Psoas muscle (tissue), 8 donors: ENCODE data around the gene SBSN. TPM values are rescaled to one million over a fixed set of nuclear protein-coding genes. Genes with fewer than 3 reads are reported as not detected.

Experiments
- ATAC-seq, 4 donors: fragments of 200-7000 bp; cut with Tn5 transposase; one replicate each; pipeline ENCODE4 v1.9.1; 2020; ENCODE audit warnings: moderate library complexity in 3 of 4, mild to moderate bottlenecking in 2 of 4
- DNase-seq, 2 donors: peaks; one replicate each; pipeline ENCODE4 v3.0.0-alpha.2; 2020
- H3K27ac ChIP-seq: fragments of 200-600 bp; one replicate; pipeline ENCODE4 v1.8.0; 2022
- H3K27me3 ChIP-seq, 3 donors: fragments of 200-600 bp in 1 of 3; one replicate each; pipeline versions ENCODE4 v1.6.1 to v1.8.0; 2013 to 2022; ENCODE audit warnings: low read length in 2 of 3, mild to moderate bottlenecking in 2 of 3, moderate library complexity in 1 of 3; ENCODE audit not compliant: insufficient read depth in 3 of 3
- H3K36me3 ChIP-seq, 2 donors: fragments of 200-600 bp in 1 of 2; one replicate each; pipeline versions ENCODE4 v1.6.1 to v1.8.0; 2013 to 2022; ENCODE audit warnings: low read depth in 1 of 2, mild to moderate bottlenecking in 1 of 2, moderate library complexity in 1 of 2; ENCODE audit not compliant: insufficient read depth in 1 of 2
- H3K4me1 ChIP-seq: fragments of 200-600 bp; one replicate; pipeline ENCODE4 v1.8.0; 2022
- H3K4me3 ChIP-seq: fragments of 200-600 bp; one replicate; pipeline ENCODE4 v1.8.0; 2022; ENCODE audit warnings: mild to moderate bottlenecking
- H3K9me3 ChIP-seq: fragments of 200-600 bp; one replicate; pipeline ENCODE4 v1.8.0; 2022
- WGBS, 3 donors: extraction: QIAGEN DNeasy Blood & Tissue Kit; methylation state at CpG; one replicate each; pipeline versions ENCODE4 v1.1.6 to v1.1.7; 2013; 5-methylcytosine and 5-hydroxymethylcytosine counted together
- intact Hi-C, 2 donors: fragments of 100-400 bp; cut with DNase I; formaldehyde crosslinking; loops; one replicate each; pipeline versions ENCODE4 v1.11.0 to v1.14.2; 2022
- polyA plus RNA-seq, 3 donors: library from polyadenylated mRNA; stranded (reverse); fragments of 200-250 nt; gene quantifications; one replicate each; pipeline ENCODE4 v1.2.3, GENCODE V29; 2013
- total RNA-seq, 4 donors: library from RNA; stranded (reverse); fragmentation: NEBNext Ultra II Directional in 2 of 4; extraction: Animal tissue kit (Norgen Biotek cat#: 25700) in 2 of 4; gene quantifications; one replicate each; pipeline versions ENCODE4 v1.2.1 to v1.2.4, GENCODE V29; 2021 to 2023
- TF ChIP-seq, protein P1 (sequence below): fragments of 200-600 bp; IDR thresholded peaks from one replicate; pipeline ENCODE4 v1.8.0; 2022; ENCODE audit warnings: antibody characterized with exemption
- donor health status: healthy with polysubstance abuse.
- donor health status: DM: no; HTN: no; CAD: no; lungs with moderate emphysema.
- donor health status: Bipolar disorder and iron deficiency.
- donor health status: healthy.
- donor health status: DM: yes; HTN: yes; CAD: no.
- donor health status: DM: no; HTN: no; CAD: no.
- donor health status: DM: no; HTN: no; CAD: no.
- donor health status: DM: yes; HTN: yes; CAD: no.

Gene SBSN
- total and polyA plus RNA-seq, 7 donors, result 0.09 TPM; not detected in 6

DNA sequence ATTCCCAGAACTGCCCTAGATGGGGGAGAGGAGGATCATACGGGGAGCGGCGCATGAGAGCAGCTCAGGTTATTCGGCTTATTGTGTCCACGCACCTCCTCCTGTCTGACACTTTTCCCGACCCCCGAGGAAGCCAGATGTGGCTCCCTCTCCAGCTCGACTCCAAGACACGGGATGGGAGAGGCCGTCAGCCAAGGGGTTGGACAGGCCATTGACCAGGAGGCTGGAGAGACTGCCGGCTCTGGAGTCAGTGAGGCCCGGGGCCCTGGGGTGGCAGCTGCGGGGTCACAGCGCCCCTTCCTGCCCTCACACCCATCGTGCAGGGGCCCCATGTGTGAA is 17.5 kb downstream of the SBSN start:
- TF ChIP-seq, protein P1, sequence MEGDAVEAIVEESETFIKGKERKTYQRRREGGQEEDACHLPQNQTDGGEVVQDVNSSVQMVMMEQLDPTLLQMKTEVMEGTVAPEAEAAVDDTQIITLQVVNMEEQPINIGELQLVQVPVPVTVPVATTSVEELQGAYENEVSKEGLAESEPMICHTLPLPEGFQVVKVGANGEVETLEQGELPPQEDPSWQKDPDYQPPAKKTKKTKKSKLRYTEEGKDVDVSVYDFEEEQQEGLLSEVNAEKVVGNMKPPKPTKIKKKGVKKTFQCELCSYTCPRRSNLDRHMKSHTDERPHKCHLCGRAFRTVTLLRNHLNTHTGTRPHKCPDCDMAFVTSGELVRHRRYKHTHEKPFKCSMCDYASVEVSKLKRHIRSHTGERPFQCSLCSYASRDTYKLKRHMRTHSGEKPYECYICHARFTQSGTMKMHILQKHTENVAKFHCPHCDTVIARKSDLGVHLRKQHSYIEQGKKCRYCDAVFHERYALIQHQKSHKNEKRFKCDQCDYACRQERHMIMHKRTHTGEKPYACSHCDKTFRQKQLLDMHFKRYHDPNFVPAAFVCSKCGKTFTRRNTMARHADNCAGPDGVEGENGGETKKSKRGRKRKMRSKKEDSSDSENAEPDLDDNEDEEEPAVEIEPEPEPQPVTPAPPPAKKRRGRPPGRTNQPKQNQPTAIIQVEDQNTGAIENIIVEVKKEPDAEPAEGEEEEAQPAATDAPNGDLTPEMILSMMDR, result no peak
- H3K36me3 ChIP-seq, result no peaks in the 10 kb centered on the region
- no peak overlapping the region for H3K27ac ChIP-seq
- no peaks in the 10 kb centered on the region for H3K9me3 ChIP-seq
- WGBS, 3 donors, result 3 to 11% (median 6%) methylated on average over 15 of the region's 15 CpGs
- DNase-seq (no peak), ATAC-seq (no peak)
- H3K27me3 ChIP-seq, result peaks cover 0 to 94% (median 36%) of the 10 kb centered on the region in 3 donors
- H3K4me1 ChIP-seq, result peaks cover 4% of the 10 kb centered on the region
- intact Hi-C loops, result no loop called here
- H3K4me3 ChIP-seq, result no peak overlapping the region

DNA sequence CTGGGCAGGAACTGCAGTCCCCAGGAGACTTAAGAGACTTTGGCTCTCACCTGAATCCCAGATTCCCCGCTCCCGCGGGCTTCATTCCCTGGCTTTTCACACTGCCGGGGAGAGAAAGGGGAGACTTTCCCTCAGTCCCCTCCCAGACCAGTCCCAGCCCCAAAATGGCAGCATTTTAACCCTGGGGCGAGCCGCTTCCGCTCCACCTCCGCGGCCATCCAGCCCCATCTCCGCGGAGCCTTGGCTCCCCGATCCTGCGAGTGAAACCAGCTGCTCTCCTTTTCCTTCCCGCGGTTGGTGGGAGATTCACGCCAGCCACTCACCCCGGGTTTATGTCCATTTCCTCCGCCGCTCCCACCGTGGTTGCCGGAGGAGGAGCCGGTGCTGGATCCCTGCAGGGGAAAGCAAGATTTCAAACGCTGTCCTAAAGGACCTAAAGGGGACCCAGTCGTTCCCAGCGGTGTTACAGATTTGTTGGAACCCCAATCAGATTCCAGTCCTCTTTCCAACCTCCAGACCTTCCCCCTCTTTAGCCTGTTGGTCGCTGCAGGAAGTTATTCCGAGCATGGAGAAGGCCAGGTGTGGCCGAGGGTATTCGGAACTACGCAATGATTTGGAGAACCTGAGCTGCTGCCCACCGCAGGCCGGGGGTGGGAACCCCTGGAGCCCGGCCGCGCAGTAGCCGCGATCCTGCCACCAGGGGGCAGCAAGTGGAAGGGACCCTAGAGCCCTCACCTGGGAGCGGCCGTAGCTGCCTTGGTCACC is 18.1 kb downstream of the SBSN start:
- peak; percentile 63 to 86 (median 78) for ATAC-seq
- peaks cover 0 to 94% (median 35%) of the 10 kb centered on the region in 3 donors for H3K27me3 ChIP-seq
- 0 to 1% (median 1%) methylated on average over 36 to 39 of the region's 39 CpGs for WGBS, 3 donors
- DNase-seq, result peak; percentile 67 to 76
- TF ChIP-seq, protein P1, result peak; percentile 80
- H3K27ac ChIP-seq, result no peak overlapping the region
- no peaks in the 10 kb centered on the region for H3K36me3 ChIP-seq
- intact Hi-C loops, result no loop called here
- peaks cover 4% of the 10 kb centered on the region for H3K4me1 ChIP-seq
- H3K4me3 ChIP-seq, result peak overlapping the region; percentile 47
- no peaks in the 10 kb centered on the region for H3K9me3 ChIP-seq

DNA sequence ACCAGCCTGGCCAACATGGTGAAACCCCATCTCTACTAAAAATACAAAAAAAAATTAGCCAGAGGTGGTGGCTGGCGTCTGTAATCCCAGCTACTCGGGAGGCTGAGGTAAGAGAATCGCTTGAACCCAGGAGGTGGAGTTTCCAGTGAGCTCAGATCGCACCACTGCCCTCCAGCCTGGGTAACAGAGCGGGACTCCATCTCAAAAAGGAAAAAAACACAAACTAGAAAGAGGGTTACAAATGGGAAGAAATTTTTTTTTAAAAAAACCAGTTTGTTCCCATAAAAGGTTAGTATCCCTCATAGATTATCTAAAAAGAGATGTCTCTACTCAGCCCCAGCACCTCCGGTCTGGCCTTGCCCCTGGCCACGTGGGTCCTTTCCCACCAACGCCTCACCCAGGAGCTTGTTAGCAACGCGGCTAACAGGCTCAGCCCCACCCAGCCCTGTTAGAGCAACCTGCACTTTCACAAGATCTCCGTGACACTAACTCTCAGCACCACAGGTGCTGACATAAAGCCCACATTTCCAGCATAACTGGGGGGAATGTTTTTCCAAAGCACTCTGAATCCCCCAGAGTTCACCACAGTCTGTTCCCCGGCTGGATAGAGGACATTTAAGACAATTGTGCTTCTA is 19.0 kb downstream of the SBSN start:
- no peak for DNase-seq
- Histone ChIP-seq H3K27me3 (peaks cover 0 to 88% (median 32%) of the 10 kb centered on the region in 3 donors), H3K4me3 (no peak overlapping the region), H3K27ac (no peak overlapping the region), H3K36me3 (no peaks in the 10 kb centered on the region), H3K4me1 (peaks cover 4% of the 10 kb centered on the region), H3K9me3 (no peaks in the 10 kb centered on the region)
- intact Hi-C loops, result no loop called here
- 18 to 24% (median 20%) methylated on average over 12 of the region's 12 CpGs for WGBS, 3 donors
- TF ChIP-seq, protein P1, result no peak
- ATAC-seq, result no peak

DNA sequence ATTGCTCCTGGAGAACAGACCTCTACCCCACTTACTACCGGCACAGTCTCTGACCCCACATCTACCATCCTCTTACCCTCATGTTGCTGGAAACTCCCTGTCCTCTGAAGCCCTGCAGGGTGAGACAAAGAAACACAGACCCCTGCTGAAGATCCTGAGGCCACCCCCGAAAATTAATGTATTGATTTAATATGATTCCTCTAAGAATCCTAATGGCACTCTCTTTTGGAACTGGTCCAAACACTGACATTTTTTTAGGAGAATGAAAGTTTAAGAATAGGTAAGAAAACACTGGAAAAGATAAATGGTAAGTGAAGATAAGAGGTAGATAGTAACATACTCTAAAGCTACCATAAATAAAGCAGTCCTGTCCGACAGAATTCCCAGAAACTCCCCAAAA is 20.0 kb downstream of the SBSN start:
- Histone ChIP-seq H3K27ac (no peak overlapping the region), H3K27me3 (peaks cover 0 to 79% (median 24%) of the 10 kb centered on the region in 3 donors), H3K36me3 (no peaks in the 10 kb centered on the region), H3K4me1 (peaks cover 4% of the 10 kb centered on the region), H3K4me3 (no peak overlapping the region), H3K9me3 (no peaks in the 10 kb centered on the region)
- TF ChIP-seq, protein P1, result no peak
- WGBS, 3 donors, result 84 to 93% (median 92%) methylated on average over 3 of the region's 3 CpGs
- intact Hi-C loops, result no loop called here
- DNase-seq, result no peak
- ATAC-seq, result no peak
